SK-N-SH (cell line): Measurements from ENCODE around the gene SPATA31C2.

Source experiments
- TF ChIP-seq, protein P1 (sequence below): fragments of 200-600 bp; sonication (generic); IDR thresholded peaks from 2 replicates; pipeline ENCODE4 v1.6.1; 2017; ENCODE audit warnings: antibody characterized with exemption, mild to moderate bottlenecking, moderate library complexity
- TF ChIP-seq, protein P2 (sequence below): IDR thresholded peaks from 2 replicates; pipeline ENCODE4 v1.6.1; 2012; ENCODE audit warnings: mild to moderate bottlenecking, low read depth, low read length, moderate library complexity

DNA sequence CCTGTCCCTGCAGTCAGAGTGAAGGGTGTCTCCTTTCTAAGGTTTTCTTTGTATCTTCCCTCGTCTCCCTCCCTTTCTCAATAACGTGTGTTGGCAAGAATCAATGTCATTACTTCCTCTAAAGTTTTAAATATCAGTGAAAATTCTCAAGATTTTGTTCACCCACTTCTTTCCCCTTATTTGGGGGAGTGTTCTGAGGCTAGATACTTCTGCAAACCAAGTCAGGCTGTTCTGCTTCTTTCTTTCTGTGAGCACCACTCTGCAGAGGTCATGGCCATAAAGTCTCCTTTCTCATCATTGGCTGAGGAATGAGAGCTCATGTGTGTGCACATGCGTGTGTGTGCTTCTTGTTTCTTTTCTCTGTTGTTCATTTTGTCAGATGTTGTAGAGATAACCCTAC is 26.6 kb upstream of the SPATA31C2 start:
- TF ChIP-seq, protein P1, sequence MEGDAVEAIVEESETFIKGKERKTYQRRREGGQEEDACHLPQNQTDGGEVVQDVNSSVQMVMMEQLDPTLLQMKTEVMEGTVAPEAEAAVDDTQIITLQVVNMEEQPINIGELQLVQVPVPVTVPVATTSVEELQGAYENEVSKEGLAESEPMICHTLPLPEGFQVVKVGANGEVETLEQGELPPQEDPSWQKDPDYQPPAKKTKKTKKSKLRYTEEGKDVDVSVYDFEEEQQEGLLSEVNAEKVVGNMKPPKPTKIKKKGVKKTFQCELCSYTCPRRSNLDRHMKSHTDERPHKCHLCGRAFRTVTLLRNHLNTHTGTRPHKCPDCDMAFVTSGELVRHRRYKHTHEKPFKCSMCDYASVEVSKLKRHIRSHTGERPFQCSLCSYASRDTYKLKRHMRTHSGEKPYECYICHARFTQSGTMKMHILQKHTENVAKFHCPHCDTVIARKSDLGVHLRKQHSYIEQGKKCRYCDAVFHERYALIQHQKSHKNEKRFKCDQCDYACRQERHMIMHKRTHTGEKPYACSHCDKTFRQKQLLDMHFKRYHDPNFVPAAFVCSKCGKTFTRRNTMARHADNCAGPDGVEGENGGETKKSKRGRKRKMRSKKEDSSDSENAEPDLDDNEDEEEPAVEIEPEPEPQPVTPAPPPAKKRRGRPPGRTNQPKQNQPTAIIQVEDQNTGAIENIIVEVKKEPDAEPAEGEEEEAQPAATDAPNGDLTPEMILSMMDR: no peak
- TF ChIP-seq, protein P2, sequence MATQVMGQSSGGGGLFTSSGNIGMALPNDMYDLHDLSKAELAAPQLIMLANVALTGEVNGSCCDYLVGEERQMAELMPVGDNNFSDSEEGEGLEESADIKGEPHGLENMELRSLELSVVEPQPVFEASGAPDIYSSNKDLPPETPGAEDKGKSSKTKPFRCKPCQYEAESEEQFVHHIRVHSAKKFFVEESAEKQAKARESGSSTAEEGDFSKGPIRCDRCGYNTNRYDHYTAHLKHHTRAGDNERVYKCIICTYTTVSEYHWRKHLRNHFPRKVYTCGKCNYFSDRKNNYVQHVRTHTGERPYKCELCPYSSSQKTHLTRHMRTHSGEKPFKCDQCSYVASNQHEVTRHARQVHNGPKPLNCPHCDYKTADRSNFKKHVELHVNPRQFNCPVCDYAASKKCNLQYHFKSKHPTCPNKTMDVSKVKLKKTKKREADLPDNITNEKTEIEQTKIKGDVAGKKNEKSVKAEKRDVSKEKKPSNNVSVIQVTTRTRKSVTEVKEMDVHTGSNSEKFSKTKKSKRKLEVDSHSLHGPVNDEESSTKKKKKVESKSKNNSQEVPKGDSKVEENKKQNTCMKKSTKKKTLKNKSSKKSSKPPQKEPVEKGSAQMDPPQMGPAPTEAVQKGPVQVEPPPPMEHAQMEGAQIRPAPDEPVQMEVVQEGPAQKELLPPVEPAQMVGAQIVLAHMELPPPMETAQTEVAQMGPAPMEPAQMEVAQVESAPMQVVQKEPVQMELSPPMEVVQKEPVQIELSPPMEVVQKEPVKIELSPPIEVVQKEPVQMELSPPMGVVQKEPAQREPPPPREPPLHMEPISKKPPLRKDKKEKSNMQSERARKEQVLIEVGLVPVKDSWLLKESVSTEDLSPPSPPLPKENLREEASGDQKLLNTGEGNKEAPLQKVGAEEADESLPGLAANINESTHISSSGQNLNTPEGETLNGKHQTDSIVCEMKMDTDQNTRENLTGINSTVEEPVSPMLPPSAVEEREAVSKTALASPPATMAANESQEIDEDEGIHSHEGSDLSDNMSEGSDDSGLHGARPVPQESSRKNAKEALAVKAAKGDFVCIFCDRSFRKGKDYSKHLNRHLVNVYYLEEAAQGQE: no peak
